Neural progenitor cell (in vitro differentiated cells): Measurements from ENCODE around the gene ALPK1. TPM values are rescaled to one million over a fixed set of nuclear protein-coding genes. Genes with fewer than 3 reads are reported as not detected.

Experiments
- DNase-seq: peaks from one replicate; pipeline ENCODE4 v3.0.0-alpha.2; 2016; ENCODE audit warnings: low spot score
- H2AFZ ChIP-seq: fragments of 200-600 bp; sonication (generic); replicated peaks from 2 replicates; pipeline ENCODE4 v1.6.1; 2016; ENCODE audit warnings: antibody characterized with exemption
- H3F3A ChIP-seq: fragments of 200-600 bp; sonication (generic); 2 replicates; pipeline ENCODE4 v1.6.1; 2016; ENCODE audit warnings: antibody characterized with exemption, low read depth
- H3K27ac ChIP-seq: fragments of 200-600 bp; sonication (generic); 2 replicates; pipeline ENCODE4 v1.5.1; 2016; ENCODE audit warnings: mild to moderate bottlenecking
- H3K27me3 ChIP-seq: fragments of 200-600 bp; sonication (generic); 2 replicates; pipeline ENCODE4 v1.6.1; 2016; ENCODE audit warnings: mild to moderate bottlenecking, moderate library complexity
- H3K36me3 ChIP-seq: fragments of 200-600 bp; sonication (generic); 2 replicates; pipeline ENCODE4 v1.5.1; 2016
- H3K4me1 ChIP-seq: fragments of 200-600 bp; sonication (generic); 2 replicates; pipeline ENCODE4 v1.6.1; 2016; ENCODE audit warnings: mixed run types
- H3K4me2 ChIP-seq: fragments of 200-600 bp; sonication (generic); 2 replicates; pipeline ENCODE4 v1.6.1; 2016
- H3K4me3 ChIP-seq: fragments of 200-600 bp; sonication (generic); 2 replicates; pipeline ENCODE4 v1.5.1; 2016
- H3K79me2 ChIP-seq: fragments of 200-600 bp; sonication (generic); 2 replicates; pipeline ENCODE4 v1.6.1; 2016; ENCODE audit warnings: low read depth
- H3K9ac ChIP-seq: fragments of 200-600 bp; sonication (generic); 2 replicates; pipeline ENCODE4 v1.6.1; 2016
- H3K9me3 ChIP-seq: fragments of 200-600 bp; sonication (generic); 2 replicates; pipeline ENCODE4 v1.5.1; 2016; ENCODE audit warnings: low read depth
- H4K20me1 ChIP-seq: fragments of 200-600 bp; sonication (generic); 2 replicates; pipeline ENCODE4 v1.6.1; 2016; ENCODE audit warnings: low read depth
- H3K27ac Mint-ChIP-seq: 3 replicates; pipeline ENCODE4 v1.8.0; 2021; ENCODE audit warnings: mixed read lengths
- H3K27me3 Mint-ChIP-seq: 2 replicates; pipeline ENCODE4 v1.8.0; 2022; ENCODE audit warnings: low read depth, mild to moderate bottlenecking, inconsistent platforms, moderate library complexity, mixed read lengths; ENCODE audit not compliant: insufficient read depth
- H3K36me3 Mint-ChIP-seq: 3 replicates; pipeline ENCODE4 v1.8.0; 2021; ENCODE audit warnings: mixed read lengths
- H3K4me1 Mint-ChIP-seq: 3 replicates; pipeline ENCODE4 v1.8.0; 2021; ENCODE audit warnings: mixed read lengths
- H3K4me3 Mint-ChIP-seq: 3 replicates; pipeline ENCODE4 v1.8.0; 2021; ENCODE audit warnings: mild to moderate bottlenecking, moderate library complexity, mixed read lengths
- H3K9me3 Mint-ChIP-seq: 3 replicates; pipeline ENCODE4 v1.8.0; 2020; ENCODE audit warnings: mixed read lengths
- CTCF ChIP-seq: fragments of 200-600 bp; sonication (generic); IDR thresholded peaks from 2 replicates; pipeline ENCODE4 v1.5.1; 2017; ENCODE audit warnings: antibody characterized with exemption, mild to moderate bottlenecking
- EZH2 ChIP-seq: fragments of 200-600 bp; sonication (generic); IDR thresholded peaks from 2 replicates; pipeline ENCODE4 v1.6.1; 2017; ENCODE audit warnings: antibody characterized with exemption, mild to moderate bottlenecking, moderate library complexity
- EZH2phosphoT487 ChIP-seq: fragments of 200-600 bp; sonication (generic); IDR thresholded peaks from 2 replicates; pipeline ENCODE4 v1.6.1; 2017; ENCODE audit warnings: antibody characterized with exemption
- total RNA-seq: library from RNA; depleted of rRNA; stranded (reverse); fragments of >200 nt; gene quantifications from 2 replicates; pipeline ENCODE4 v1.2.3, GENCODE V29; 2015; ENCODE audit warnings: low replicate concordance

The ALPK1 gene
- 0.19 and 0.41 TPM in 2 replicates for total RNA-seq

- Histone ChIP-seq H4K20me1 (no peaks in the 10 kb centered on the region), H2AFZ (no peak within 1 kb of the TSS), H3K4me2 (no peak within 1 kb of the TSS), H3F3A (no peaks in the 10 kb centered on the region), H3K4me3 (no peak within 1 kb of the TSS), H3K27me3 (no peaks in the 10 kb centered on the region), H3K9me3 (no peaks in the 10 kb centered on the region), H3K27ac (no peak within 1 kb of the TSS), H3K79me2 (no peaks in the 10 kb centered on the region), H3K36me3 (no peaks in the 10 kb centered on the region), H3K4me1 (no peaks in the 10 kb centered on the region), H3K9ac (no peak within 1 kb of the TSS)
- Mint-ChIP-seq H3K27ac (no peak within 1 kb of the TSS), H3K36me3 (no peaks in the 10 kb centered on the region), H3K9me3 (no peaks in the 10 kb centered on the region), H3K4me3 (no peak within 1 kb of the TSS), H3K27me3 (no peaks in the 10 kb centered on the region), H3K4me1 (no peaks in the 10 kb centered on the region)
- DNase-seq, result no peak
- TF ChIP-seq CTCF, result no peak
- TF ChIP-seq EZH2, result no peak
- no peak for TF ChIP-seq EZH2phosphoT487
Observed at GRCh38 chr4:112296949-112297880, at the start of gene ALPK1. ALPK1 (plus strand) TSS chr4:112297369.

GRCh38 chr4:112251019-112251643 is 46.0 kb upstream of the ALPK1 start:
- H3K27me3 ChIP-seq, result no peaks in the 10 kb centered on the region
- H3K4me3 ChIP-seq, result no peak overlapping the region
- no peaks in the 10 kb centered on the region for H3F3A ChIP-seq
- H3K36me3 ChIP-seq, result no peaks in the 10 kb centered on the region
- H3K4me1 Mint-ChIP-seq, result peaks cover 14% of the 10 kb centered on the region
- TF ChIP-seq CTCF (no peak), EZH2 (no peak), EZH2phosphoT487 (no peak)
- H3K27ac ChIP-seq, result no peak overlapping the region
- no peak overlapping the region for H3K9ac ChIP-seq
- H2AFZ ChIP-seq, result no peak overlapping the region
- peaks cover 55% of the 10 kb centered on the region for H3K79me2 ChIP-seq
- H3K4me2 ChIP-seq, result no peak overlapping the region
- H3K4me3 Mint-ChIP-seq, result no peak overlapping the region
- H3K4me1 ChIP-seq, result peaks cover 13% of the 10 kb centered on the region
- peaks cover 4% of the 10 kb centered on the region for H4K20me1 ChIP-seq
- H3K9me3 ChIP-seq, result no peaks in the 10 kb centered on the region
- H3K27ac Mint-ChIP-seq, result no peak overlapping the region
- no peaks in the 10 kb centered on the region for H3K27me3 Mint-ChIP-seq
- DNase-seq, result peak; percentile 23
- no peaks in the 10 kb centered on the region for H3K9me3 Mint-ChIP-seq
- H3K36me3 Mint-ChIP-seq, result peaks cover 10% of the 10 kb centered on the region

DNA sequence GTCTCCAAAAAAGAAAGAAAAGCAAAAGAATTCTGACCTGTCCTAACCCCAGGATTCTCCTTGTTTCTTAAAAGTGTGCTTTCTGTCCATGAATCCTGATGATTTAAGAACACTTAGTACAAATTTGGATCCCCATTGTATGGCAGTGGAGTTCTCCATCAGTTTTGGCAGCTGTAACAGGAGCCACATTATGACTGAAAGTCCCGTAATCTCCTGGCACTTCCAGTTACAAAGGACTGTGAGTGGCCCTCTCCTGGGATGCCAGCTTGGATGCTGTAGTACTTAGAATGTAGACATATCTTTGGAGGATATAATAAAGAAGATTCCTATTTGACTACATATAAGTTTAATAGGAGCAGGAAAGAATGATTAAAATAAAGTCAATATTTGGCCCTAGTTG is 44.9 kb upstream of the ALPK1 start:
- peaks cover 13% of the 10 kb centered on the region for H3K4me1 ChIP-seq
- H3K27me3 ChIP-seq, result no peaks in the 10 kb centered on the region
- no peak for DNase-seq
- H3K9me3 ChIP-seq, result no peaks in the 10 kb centered on the region
- H3K4me3 Mint-ChIP-seq, result no peak overlapping the region
- peaks cover 10% of the 10 kb centered on the region for H3K36me3 Mint-ChIP-seq
- H4K20me1 ChIP-seq, result peaks cover 4% of the 10 kb centered on the region
- peaks cover 44% of the 10 kb centered on the region for H3K79me2 ChIP-seq
- H3K27me3 Mint-ChIP-seq, result no peaks in the 10 kb centered on the region
- no peaks in the 10 kb centered on the region for H3K36me3 ChIP-seq
- no peak overlapping the region for H3K27ac Mint-ChIP-seq
- H3K4me1 Mint-ChIP-seq, result peaks cover 14% of the 10 kb centered on the region
- no peak overlapping the region for H2AFZ ChIP-seq
- H3F3A ChIP-seq, result no peaks in the 10 kb centered on the region
- H3K4me3 ChIP-seq, result no peak overlapping the region
- no peaks in the 10 kb centered on the region for H3K9me3 Mint-ChIP-seq
- no peak overlapping the region for H3K27ac ChIP-seq
- H3K9ac ChIP-seq, result no peak overlapping the region
- no peak overlapping the region for H3K4me2 ChIP-seq
- TF ChIP-seq EZH2phosphoT487, result no peak
